Panc1 (cell line): ENCODE measurements around the gene INPP4B. TPM values are rescaled to one million over a fixed set of nuclear protein-coding genes. Genes with fewer than 3 reads are reported as not detected.

ENCODE experiments used
- ATAC-seq: fragments of 200-7000 bp; cut with Tn5 transposase; 2 replicates; pipeline ENCODE4 v1.9.1; 2020; ENCODE audit warnings: mild to moderate bottlenecking, moderate library complexity
- BruUV-seq: library from RNA; stranded (reverse); fragments of 400-500 nt; replicated peaks from 2 replicates; lab custom pipeline; 2021; lab: Mats Ljungman, UMichigan
- CTCF ChIA-PET: fragments of 300-600 bp; sonication (Branson Sonifier 250); formaldehyde crosslinking; loops from one replicate; lab custom pipeline; 2022; ENCODE audit warnings: antibody characterized with exemption; lab: Charles Lee
- POLR2A ChIA-PET: fragments of 300-600 bp; sonication (Branson Sonifier 250); formaldehyde crosslinking; loops from one replicate; lab custom pipeline; 2022; ENCODE audit warnings: antibody characterized with exemption; lab: Charles Lee
- DNase-seq: peaks from one replicate; pipeline ENCODE4 v3.0.0-alpha.2; 2010; ENCODE audit warnings: low read depth, low spot score
- H3K27ac ChIP-seq: 2 replicates; pipeline ENCODE4 v1.5.1; 2011; ENCODE audit warnings: mild to moderate bottlenecking, low read length, inconsistent platforms
- H3K27me3 ChIP-seq: fragments of 200-500 bp; sonication (Bioruptor generic); 2 replicates; pipeline ENCODE4 v1.6.0; 2014; ENCODE audit warnings: low read length, inconsistent platforms; ENCODE audit not compliant: control insufficient read depth, insufficient read depth
- H3K36me3 ChIP-seq: fragments of 200-500 bp; sonication (Bioruptor generic); 2 replicates; pipeline ENCODE4 v1.5.1; 2014; ENCODE audit warnings: inconsistent platforms, mild to moderate bottlenecking, low read length, moderate library complexity; ENCODE audit not compliant: control insufficient read depth, insufficient read depth
- H3K4me1 ChIP-seq: 2 replicates; pipeline ENCODE4 v1.5.1; 2011; ENCODE audit warnings: inconsistent platforms, mild to moderate bottlenecking, low read length, moderate library complexity; ENCODE audit not compliant: control insufficient read depth, insufficient read depth
- H3K4me3 ChIP-seq, 2 experiments: 2 replicates each; pipeline ENCODE4 v1.5.1; 2011 to 2012; ENCODE audit warnings: low read depth in 2 of 2, low read length in 2 of 2, mild to moderate bottlenecking in 2 of 2, inconsistent platforms in 1 of 2, moderate library complexity in 1 of 2
- H3K9me3 ChIP-seq: fragments of 200-500 bp; sonication (Bioruptor generic); 2 replicates; pipeline ENCODE4 v1.5.1; 2014; ENCODE audit warnings: low read depth, mild to moderate bottlenecking, inconsistent platforms, low read length, moderate library complexity; ENCODE audit not compliant: control insufficient read depth, insufficient read depth
- CTCF ChIP-seq: fragments of 450-650 bp; IDR thresholded peaks from 2 replicates; pipeline ENCODE4 v1.5.1; 2017; ENCODE audit warnings: mild to moderate bottlenecking
- POLR2AphosphoS5 ChIP-seq: IDR thresholded peaks from 2 replicates; pipeline ENCODE4 v1.6.1; 2012; ENCODE audit warnings: mild to moderate bottlenecking, low read depth, low read length, moderate library complexity
- REST ChIP-seq, 2 experiments: IDR thresholded peaks; 2 replicates each; pipeline ENCODE4 v1.6.1; 2011 to 2012; ENCODE audit warnings: low read depth in 2 of 2, control low read depth in 1 of 2, low read length in 1 of 2, mild to moderate bottlenecking in 1 of 2, moderate library complexity in 1 of 2; ENCODE audit not compliant: insufficient read depth in 1 of 2
- SIN3A ChIP-seq: IDR thresholded peaks from 2 replicates; pipeline ENCODE4 v1.6.1; 2012; ENCODE audit warnings: low read depth, mild to moderate bottlenecking, low read length, moderate library complexity, borderline replicate concordance; ENCODE audit not compliant: insufficient read depth
- TCF7L2 ChIP-seq: IDR thresholded peaks from 2 replicates; pipeline ENCODE4 v1.6.1; 2011; ENCODE audit warnings: mild to moderate bottlenecking, low read depth, low read length, inconsistent platforms
- in situ Hi-C: cut with HindIII; loops from 2 replicates; pipeline ENCODE4 v1.10.0; 2016; ENCODE audit warnings: low sequenced_read_pairs, low pct_unique_long_range_greater_than_20kb
- intact Hi-C: fragments of 100-400 bp; cut with micrococcal nuclease; formaldehyde crosslinking; loops from one replicate; pipeline ENCODE4 v1.10.0; 2022; ENCODE audit not compliant: unreplicated experiment
- total RNA-seq: library from RNA; stranded (reverse); gene quantifications from one replicate; pipeline ENCODE4 v1.2.1, GENCODE V29; 2021; ENCODE audit not compliant: unreplicated experiment

INPP4B gene
- total RNA-seq, 1 experiment from 2014 or later, result 4.5 TPM

- ATAC-seq (no peak), DNase-seq (no peak)
- ChIA-PET CTCF (no interaction called here), POLR2A (no interaction called here)
- no TSS peak for BruUV-seq
- Histone ChIP-seq H3K36me3 (no peaks in the 10 kb centered on the region), H3K4me3 (no peak overlapping the region), H3K27ac (no peak overlapping the region), H3K9me3 (no peaks in the 10 kb centered on the region), H3K4me1 (no peaks in the 10 kb centered on the region), H3K27me3 (no peaks in the 10 kb centered on the region)
- TF ChIP-seq TCF7L2, result no peak
- TF ChIP-seq SIN3A, result no peak
- no peak for TF ChIP-seq REST (IDR thresholded peaks at IDR 0.05; ENCODE audit: insufficient read depth in 1 of 2, low read depth in 2 of 2, low read length in 1 of 2)
- no peak for TF ChIP-seq CTCF
- TF ChIP-seq POLR2AphosphoS5, result no peak
- in situ Hi-C loops, result no loop called here
- intact Hi-C loops, result no loop called here
Observed at GRCh38 chr4:142285222-142285583, 560.9 kb downstream of the INPP4B start.

- Histone ChIP-seq H3K9me3 (no peaks in the 10 kb centered on the region), H3K4me3 (no peak overlapping the region), H3K27ac (no peak overlapping the region), H3K27me3 (no peaks in the 10 kb centered on the region), H3K36me3 (no peaks in the 10 kb centered on the region), H3K4me1 (no peaks in the 10 kb centered on the region)
- CTCF ChIA-PET, result no interaction called here
- in situ Hi-C loops, result no loop called here
- no peak for TF ChIP-seq REST (IDR thresholded peaks at IDR 0.05; ENCODE audit: insufficient read depth in 1 of 2, low read depth in 2 of 2, low read length in 1 of 2)
- TF ChIP-seq TCF7L2, result no peak
- TF ChIP-seq CTCF, result no peak
- TF ChIP-seq POLR2AphosphoS5, result no peak
- no peak for TF ChIP-seq SIN3A
- DNase-seq (no peak), ATAC-seq (no peak)
- BruUV-seq, result no TSS peak
- POLR2A ChIA-PET, result no interaction called here
- intact Hi-C loops, result no loop called here
Observed at GRCh38 chr4:142284402-142285221, 561.5 kb downstream of the INPP4B start.
